GM21717 (cell line): Measurements from ENCODE around the gene SPEF1.
"Not testable (repeated sequence)": the region's sequence is repeated elsewhere in the genome, so short reads cannot be mapped to it uniquely, and the experiment has no call there.

Experiments
- ATAC-seq: cut with Tn5 transposase; IDR thresholded peaks from one replicate; pipeline ENCODE4 v1.9.1; 2021; ENCODE audit warnings: mild to moderate bottlenecking, moderate library complexity; ENCODE audit not compliant: unreplicated experiment

The SPEF1 gene

GRCh38 chr20:3781153-3781910, at the start of gene SPEF1:
TSS of gene SPEF1 (minus strand) at chr20:3781448. CDS start at chr20:3781287, 161 bp downstream.
- ATAC-seq = peak; percentile 51

GRCh38 chr20:3829891-3830290, 48.6 kb upstream of the SPEF1 start:
- ATAC-seq = not testable (repeated sequence)

- ATAC-seq = no peak
Observed at GRCh38 chr20:3828798-3829197, 47.5 kb upstream of the SPEF1 start.

- no peak for ATAC-seq
Observed at GRCh38 chr20:3826420-3826819, 45.2 kb upstream of the SPEF1 start.

- no peak for ATAC-seq
Observed at GRCh38 chr20:3825526-3825925, 44.3 kb upstream of the SPEF1 start.

GRCh38 chr20:3823881-3824280, 42.6 kb upstream of the SPEF1 start:
- ATAC-seq = no peak

GRCh38 chr20:3821996-3822395, 40.7 kb upstream of the SPEF1 start:
- ATAC-seq = no peak

- no peak for ATAC-seq
Observed at GRCh38 chr20:3820901-3821727, 39.9 kb upstream of the SPEF1 start.

- peak; percentile 67 for ATAC-seq
Observed at GRCh38 chr20:3820048-3820900, 39.0 kb upstream of the SPEF1 start, which contains the start of gene AP5S1. TSS of gene AP5S1 (plus strand) at chr20:3820547. CDS start at chr20:3822118, 1,571 bp downstream.

- ATAC-seq = no peak
Observed at GRCh38 chr20:3819411-3820047, 38.3 kb upstream of the SPEF1 start.

GRCh38 chr20:3818155-3819151, 37.2 kb upstream of the SPEF1 start:
- ATAC-seq = no peak

- no peak for ATAC-seq
Observed at GRCh38 chr20:3815703-3816315, 34.6 kb upstream of the SPEF1 start.

GRCh38 chr20:3814928-3815495, 33.8 kb upstream of the SPEF1 start:
- no peak for ATAC-seq

- ATAC-seq = no peak
Observed at GRCh38 chr20:3813848-3814581, 32.8 kb upstream of the SPEF1 start.

- ATAC-seq = no peak
Observed at GRCh38 chr20:3812975-3813847, 32.0 kb upstream of the SPEF1 start.

- no peak for ATAC-seq
Observed at GRCh38 chr20:3812259-3812681, 31.0 kb upstream of the SPEF1 start.
